Stimulated activated CD8-positive, alpha-beta memory T cell treated with anti-CD3 and anti-CD28 coated beads, Interleukin-4, amount 100 ng/mL, for 48 hours (primary cell): ENCODE results near the gene RRP8.

Experiments
- DNase-seq: peaks from one replicate; pipeline ENCODE4 v3.0.0-alpha.2; 2020

RRP8 gene

GRCh38 chr11:6566704-6567370 is 36.6 kb downstream of the RRP8 start:
- DNase-seq: no peak

GRCh38 chr11:6565988-6566703 is 37.3 kb downstream of the RRP8 start:
- DNase-seq: no peak

DNA sequence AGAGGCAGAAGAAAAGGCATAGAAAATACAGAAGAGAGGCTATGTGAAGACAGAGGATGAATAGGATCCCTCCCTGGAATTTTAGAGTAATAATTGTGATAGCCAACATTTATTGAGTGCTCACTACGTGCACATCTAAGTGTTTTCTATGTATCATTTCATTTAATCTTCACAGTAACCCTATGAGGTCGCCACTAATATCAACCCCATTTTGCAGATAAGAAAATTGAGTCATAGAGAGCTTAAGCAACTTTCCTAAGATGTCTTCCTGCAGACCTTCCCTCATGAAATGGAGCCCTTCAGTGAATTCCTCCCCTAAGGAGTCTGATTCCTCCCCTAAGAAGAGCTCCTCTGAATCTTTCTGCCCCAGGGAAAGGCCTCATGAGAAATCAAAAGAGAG is 38.1 kb downstream of the RRP8 start:
- DNase-seq: no peak

DNA sequence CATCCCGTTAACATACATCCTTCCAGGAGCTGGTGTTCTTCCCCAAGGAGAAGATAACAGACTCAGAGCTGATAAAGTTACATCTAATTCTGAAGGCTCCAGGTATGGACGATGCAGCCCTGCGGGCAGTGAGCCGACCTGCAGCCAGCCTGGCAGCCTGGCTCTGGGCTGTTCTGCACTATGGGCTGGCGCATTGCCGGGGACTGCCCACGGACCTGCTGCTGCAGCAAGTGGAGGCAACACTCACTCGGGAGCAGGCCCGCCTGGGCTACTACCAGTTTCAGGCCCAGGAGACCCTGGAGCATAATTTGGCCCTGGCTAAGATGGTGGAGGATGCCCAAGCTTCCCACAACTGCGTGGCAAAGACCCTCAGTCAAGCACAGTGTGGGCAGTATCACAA is 39.7 kb downstream of the RRP8 start:
- no peak for DNase-seq

GRCh38 chr11:6563121-6563619 is 40.2 kb downstream of the RRP8 start:
- DNase-seq: no peak

GRCh38 chr11:6561288-6561687 is 42.1 kb downstream of the RRP8 start:
- DNase-seq: no peak

DNA sequence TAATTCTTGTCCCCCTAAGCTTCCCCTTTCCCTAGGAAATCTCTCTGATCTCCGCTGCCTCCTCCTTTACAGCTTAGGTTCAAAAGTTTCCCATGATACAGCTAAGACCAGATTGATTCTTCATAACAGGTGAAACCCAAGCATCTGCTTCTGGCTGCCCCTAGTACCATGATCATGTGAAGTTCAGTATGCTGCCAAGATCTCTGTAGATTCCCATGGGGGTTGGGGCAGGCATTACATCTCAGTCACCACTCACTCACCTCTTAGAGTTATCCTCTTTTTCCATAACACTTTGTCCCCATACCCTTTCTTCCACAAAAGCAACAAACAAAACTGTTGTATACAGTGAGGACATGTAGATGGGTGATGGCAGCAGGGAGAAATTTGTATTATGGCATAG is 44.0 kb downstream of the RRP8 start:
- DNase-seq: no peak

- DNase-seq: no peak
Observed at GRCh38 chr11:6557761-6558674, 45.4 kb downstream of the RRP8 start.

DNA sequence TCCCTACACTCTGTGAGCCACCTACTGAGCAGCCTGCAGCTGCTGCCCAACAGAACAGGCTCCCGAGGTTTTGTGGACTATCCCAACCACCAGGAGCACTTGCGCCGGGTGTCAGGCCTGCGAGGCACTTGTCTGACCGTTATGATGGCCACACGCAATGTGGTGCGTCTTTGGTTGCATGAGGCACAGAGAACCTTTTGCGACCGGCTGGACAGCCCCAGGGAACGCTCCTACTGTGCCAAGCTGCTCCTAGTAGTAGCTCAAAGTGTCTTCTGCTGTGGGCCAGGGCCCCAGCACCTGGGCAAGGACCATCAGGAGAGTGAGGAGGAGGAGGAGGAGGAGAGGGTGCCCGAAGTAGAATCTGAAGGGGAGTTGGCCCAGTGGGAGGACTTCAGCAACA is 46.4 kb downstream of the RRP8 start:
- no peak for DNase-seq

DNA sequence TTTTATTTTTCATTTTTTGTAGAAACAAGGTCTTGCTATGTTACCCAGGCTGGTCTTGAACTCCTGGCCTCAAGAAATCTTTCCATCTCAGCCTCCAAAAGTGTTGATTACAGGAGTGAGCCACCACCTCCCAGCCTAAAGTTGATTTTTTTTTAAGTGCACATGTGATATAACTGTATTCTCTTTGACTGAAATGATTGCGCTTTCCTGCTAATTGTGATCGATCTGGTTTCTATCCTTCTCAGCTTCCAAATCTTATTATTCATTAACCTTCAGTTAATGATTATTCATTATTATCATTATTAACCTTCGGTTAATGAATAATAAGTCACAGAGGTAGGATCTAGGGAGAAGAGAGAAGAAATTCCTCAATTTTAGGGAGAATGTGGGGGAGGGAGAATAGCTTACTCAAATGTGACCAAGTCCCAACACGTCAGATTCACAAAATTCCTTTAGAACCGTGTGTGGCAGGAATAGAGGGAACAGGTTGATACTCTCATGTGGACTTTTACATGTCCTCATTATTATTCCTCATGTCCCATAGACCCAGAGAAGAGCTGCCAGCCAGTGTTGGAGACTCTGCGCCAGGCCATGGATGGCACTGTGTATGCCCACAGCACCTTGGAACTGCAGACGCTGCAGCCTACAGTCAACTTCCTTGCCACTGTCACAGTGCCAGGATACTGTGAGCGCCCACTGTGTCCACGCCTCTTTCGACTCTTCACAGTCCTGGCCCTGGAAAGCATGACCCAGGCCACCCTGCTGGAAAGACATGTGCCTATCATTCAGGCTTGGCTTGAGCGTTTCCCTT is 47.1 kb downstream of the RRP8 start:
- no peak for DNase-seq

DNA sequence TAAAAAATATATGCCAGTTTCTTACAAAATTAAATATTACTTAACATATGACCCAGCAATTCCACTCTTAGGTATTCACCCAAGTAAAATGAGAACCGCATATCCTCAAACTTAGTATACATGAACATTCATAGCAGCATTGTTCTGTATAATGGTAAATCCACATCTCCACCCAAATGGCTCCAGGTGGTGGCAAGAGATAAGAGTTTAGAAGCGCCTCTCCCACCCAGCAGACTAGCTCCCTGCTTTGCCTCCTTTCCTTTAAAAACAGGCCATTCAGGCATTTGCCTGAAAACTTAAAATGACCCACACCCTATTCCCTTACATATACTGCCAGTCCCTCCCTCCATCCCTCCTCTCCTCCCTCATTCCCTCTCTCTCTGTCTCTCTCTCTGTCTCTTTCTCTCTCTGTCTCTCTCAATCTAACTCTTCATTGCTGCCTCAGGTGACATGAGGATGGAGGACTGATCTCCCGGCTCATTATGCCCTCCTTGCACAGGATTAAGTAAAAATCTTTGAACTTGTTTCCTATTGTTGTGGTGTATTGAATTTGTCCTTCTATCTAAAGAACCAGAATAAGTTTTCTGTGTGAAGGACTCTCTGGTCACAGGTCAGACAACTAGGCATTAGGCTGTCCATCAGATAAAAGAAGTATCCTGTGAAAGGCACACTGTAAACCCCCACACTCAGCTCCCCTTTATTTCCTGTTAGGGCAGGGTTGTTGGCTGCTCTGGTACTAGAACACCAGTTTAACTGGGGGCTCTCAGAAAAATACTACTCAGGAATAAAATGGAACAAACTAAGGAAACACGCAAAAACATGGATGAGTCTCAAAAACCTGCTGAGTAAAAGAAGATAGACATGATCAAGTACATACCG is 48.3 kb downstream of the RRP8 start:
- no peak for DNase-seq

GRCh38 chr11:6553634-6554033 is 49.8 kb downstream of the RRP8 start:
- no peak for DNase-seq

DNA sequence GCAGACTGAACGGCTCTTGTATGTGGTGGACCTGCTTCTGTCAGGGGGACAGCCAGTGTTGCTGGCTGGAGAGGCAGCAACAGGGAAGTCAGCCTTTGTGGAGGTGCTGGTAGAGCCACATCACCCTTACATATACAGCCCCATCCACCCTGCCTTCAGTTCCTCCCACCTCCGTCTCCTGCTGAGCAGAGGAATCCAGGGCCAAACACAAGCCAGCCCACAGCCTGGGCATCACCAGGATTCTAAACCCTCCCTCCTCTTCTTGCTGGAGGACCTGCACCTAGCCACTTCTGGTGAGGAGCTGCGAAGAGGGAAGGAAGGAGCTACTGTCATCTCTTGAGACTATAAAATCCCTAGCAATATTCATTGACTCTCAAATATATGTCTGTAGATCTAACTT is 54.8 kb downstream of the RRP8 start:
- DNase-seq: no peak

GRCh38 chr11:6548121-6548520 is 55.3 kb downstream of the RRP8 start:
- no peak for DNase-seq

DNA sequence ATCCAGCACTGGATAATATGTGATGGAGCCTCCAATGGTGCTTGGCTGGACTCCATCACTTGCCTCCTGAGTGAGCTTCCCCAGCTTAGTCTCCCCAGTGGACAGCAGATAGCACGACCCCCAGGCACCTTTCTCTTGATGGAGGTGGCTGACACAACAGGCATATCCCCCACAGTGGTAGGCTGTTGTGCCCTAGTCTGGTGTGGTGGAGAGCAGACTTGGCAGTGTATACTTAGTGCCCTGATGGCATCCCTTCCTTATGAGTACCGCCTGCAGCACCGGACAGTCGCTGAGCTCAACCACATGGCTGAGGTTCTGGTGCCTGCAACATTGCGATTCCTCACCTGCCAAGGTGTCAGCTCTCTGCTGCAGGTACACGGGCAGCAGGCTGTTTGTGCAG is 56.2 kb downstream of the RRP8 start:
- DNase-seq: no peak

GRCh38 chr11:6546735-6547134 is 56.7 kb downstream of the RRP8 start:
- no peak for DNase-seq

GRCh38 chr11:6545917-6546605 is 57.4 kb downstream of the RRP8 start:
- DNase-seq: no peak
